IPS-20b (cell line): ENCODE results near the gene LIMK2.
A peak's percentile ranks its signal among the peaks of the same experiment; 100 is the strongest.
"Not testable (repeated sequence)": the region's sequence is repeated elsewhere in the genome, so short reads cannot be mapped to it uniquely, and the experiment has no call there.

Source experiments
- H3K27ac ChIP-seq: one replicate; pipeline ENCODE4 v1.5.1; 2013; ENCODE audit warnings: low read length
- H3K27me3 ChIP-seq: 2 replicates; pipeline ENCODE4 v1.6.1; 2013; ENCODE audit warnings: mild to moderate bottlenecking, low read length, inconsistent platforms; ENCODE audit not compliant: insufficient read depth
- H3K36me3 ChIP-seq: 2 replicates; pipeline ENCODE4 v1.6.1; 2013; ENCODE audit warnings: low read depth, mild to moderate bottlenecking, inconsistent platforms, low read length, moderate library complexity; ENCODE audit not compliant: insufficient read depth
- H3K4me1 ChIP-seq: 2 replicates; pipeline ENCODE4 v1.6.1; 2013; ENCODE audit warnings: mild to moderate bottlenecking, control low read depth, inconsistent platforms, low read length, moderate library complexity; ENCODE audit not compliant: insufficient read depth
- H3K4me3 ChIP-seq: 2 replicates; pipeline ENCODE4 v1.5.1; 2013; ENCODE audit warnings: mild to moderate bottlenecking, low read length, inconsistent platforms
- H3K9ac ChIP-seq: 2 replicates; pipeline ENCODE4 v1.6.1; 2013; ENCODE audit warnings: low read depth, mild to moderate bottlenecking, inconsistent platforms, low read length, moderate library complexity
- H3K9me3 ChIP-seq: 2 replicates; pipeline ENCODE4 v1.6.1; 2013; ENCODE audit warnings: mild to moderate bottlenecking, low read depth, low read length, inconsistent platforms; ENCODE audit not compliant: insufficient read depth

Gene LIMK2

DNA sequence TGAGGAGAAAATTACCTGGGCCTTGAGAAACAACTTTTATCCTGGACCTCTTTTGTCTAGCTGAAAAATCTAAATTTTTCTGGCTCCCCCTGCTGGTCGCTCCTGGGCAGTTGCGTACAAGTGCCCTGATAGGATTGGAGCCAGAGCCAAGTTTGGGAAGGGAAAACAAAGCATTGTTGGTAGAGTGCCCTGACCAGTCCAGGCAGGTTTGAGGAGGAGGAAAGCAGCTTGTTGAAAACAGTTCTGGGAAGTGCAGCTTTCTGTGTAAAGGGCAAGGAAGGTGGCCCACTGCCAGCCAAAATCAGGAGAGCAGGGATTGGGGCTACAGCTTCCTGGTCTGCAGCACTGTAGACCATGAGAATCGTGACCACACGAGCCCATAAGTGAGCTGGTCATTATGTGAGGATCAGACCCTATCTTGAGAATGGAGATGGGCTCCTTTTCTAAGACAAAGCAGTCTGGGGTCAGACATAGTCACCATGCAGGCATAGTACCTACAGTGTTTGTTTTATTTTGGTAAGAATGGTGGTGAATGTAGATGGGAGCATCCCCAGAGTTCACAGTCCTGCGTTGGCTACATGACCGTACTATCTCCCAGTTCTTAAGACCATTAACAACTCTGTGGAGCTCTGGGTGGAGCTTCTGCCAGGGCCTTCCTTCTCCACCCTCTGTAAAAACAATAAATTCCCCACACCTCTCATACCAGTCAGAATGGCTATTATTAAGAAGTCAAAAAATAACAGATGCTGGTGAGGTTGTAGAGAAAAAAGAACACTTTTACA is 101.5 kb downstream of the LIMK2 start:
- H3K9me3 ChIP-seq: peaks cover 9% of the 10 kb centered on the region
- no peaks in the 10 kb centered on the region for H3K36me3 ChIP-seq
- H3K9ac ChIP-seq: peak overlapping the region; percentile 52; the same call in 1 of the 2 replicates
- H3K4me3 ChIP-seq: no peak overlapping the region
- peaks cover 5% of the 10 kb centered on the region for H3K4me1 ChIP-seq
- no peak overlapping the region for H3K27ac ChIP-seq
- no peaks in the 10 kb centered on the region for H3K27me3 ChIP-seq

DNA sequence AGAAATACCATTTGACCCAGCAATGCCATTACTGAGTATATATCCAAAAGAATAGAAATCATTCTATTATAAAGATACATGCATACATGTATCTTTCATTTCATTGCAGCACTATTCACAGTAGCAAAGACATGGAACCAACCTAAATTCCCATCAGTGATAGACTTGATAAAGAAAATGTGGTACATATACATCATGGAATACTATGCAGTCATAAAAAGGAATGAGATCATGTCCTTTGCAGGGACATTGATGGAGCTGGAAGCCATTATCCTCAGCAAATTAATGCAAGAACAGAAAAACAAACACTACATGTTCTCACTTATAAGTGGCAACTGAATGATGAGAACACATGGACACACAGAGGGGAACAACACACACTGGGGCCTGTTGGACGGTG is 102.1 kb downstream of the LIMK2 start:
- not testable (repeated sequence) for H3K4me1 ChIP-seq, H3K36me3 ChIP-seq, H3K27ac ChIP-seq, H3K27me3 ChIP-seq, H3K4me3 ChIP-seq, H3K9ac ChIP-seq, H3K9me3 ChIP-seq

DNA sequence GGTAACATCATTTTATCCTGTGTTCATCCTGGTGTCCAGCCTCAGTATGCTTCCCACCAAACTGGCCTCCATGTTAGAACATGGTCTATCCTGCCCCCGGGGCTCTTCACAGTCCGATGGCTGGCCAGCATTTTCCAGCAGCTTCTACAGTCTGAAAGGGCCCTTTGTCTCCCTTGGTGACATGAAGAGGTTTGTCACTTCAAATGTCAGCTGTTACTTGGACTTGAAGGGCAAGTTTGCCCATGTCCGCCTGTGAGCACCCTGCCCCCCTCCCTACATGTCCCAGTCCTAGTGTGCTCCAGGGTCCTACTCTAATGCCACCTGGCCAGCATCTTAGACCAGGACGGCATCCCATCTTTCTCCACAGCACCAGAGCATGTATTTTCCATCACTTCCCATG is 109.3 kb downstream of the LIMK2 start:
- peaks cover 22% of the 10 kb centered on the region for H3K36me3 ChIP-seq
- no peak overlapping the region for H3K4me3 ChIP-seq
- no peak overlapping the region for H3K27ac ChIP-seq
- H3K4me1 ChIP-seq: no peaks in the 10 kb centered on the region
- H3K9ac ChIP-seq: no peak overlapping the region
- H3K9me3 ChIP-seq: no peaks in the 10 kb centered on the region
- H3K27me3 ChIP-seq: no peaks in the 10 kb centered on the region

DNA sequence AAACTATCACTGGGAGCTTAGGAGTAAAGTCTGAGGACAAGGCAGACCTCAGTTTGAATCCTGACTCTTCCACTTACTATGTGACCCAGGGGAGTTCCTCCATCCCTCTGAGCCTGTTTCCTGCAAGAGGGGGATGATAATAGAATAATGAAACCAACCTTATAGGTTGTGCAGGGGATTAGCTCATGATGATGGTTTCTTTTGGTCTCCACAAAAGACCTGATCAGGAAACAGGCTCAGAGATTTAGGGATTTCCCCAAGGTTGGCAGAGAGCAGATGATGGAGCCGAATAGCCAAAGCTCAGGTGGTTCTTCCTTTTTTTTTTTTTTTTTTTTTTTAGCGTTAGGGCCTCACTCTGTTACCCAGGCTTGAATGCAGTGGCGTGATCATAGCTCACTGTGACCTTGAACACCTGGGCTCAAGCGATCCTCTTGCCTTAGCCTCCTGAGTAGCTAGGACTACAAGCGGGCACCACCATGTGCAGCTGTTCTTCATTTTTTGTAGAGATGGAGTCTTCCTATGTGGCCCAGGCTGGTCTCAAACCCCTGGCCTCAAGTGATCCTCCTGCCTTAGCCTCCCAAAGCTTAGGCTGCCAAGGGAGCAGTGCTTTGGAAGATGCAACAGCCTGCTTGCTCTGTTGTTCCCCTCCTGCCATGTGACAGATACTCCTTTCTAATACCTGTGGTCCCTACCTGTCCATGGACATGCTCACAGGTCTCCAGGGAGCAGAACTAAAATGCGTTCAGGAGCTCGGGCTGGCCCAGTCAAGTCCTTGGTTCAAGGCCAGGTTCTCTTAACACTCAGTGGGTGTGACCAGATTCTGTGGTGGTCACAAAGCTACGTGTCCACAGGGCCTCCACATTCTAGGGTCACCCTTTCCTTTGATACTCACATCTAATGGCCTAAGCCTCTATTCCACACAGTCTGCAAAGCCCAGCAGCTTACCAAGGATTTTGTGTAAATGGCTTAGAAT is 111.8 kb downstream of the LIMK2 start:
- H3K9me3 ChIP-seq: no peaks in the 10 kb centered on the region
- no peak overlapping the region for H3K27ac ChIP-seq
- H3K4me1 ChIP-seq: no peaks in the 10 kb centered on the region
- H3K36me3 ChIP-seq: peaks cover 46% of the 10 kb centered on the region
- no peak overlapping the region for H3K4me3 ChIP-seq
- H3K9ac ChIP-seq: no peak overlapping the region
- H3K27me3 ChIP-seq: no peaks in the 10 kb centered on the region

DNA sequence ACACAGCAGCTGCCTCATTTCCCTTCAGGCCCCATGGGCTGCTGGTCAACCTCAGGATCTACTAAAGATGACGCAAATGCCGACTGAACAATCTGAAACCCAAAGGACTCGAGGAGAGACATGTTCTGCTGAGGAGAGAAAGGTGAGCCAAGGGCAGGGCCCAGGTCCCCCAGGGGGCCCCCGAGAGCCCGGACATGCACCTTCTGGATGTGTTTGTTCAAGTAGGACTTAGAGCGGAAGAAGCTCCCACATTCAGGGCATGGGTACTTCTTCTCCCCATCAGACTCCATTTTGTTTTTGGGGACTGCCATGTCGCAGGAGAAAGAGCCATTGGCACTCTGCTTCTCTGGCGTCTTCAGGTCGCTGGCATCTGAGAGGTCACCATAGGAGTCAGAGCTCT is 114.8 kb downstream of the LIMK2 start:
- peaks cover 76% of the 10 kb centered on the region for H3K36me3 ChIP-seq
- H3K9me3 ChIP-seq: no peaks in the 10 kb centered on the region

DNA sequence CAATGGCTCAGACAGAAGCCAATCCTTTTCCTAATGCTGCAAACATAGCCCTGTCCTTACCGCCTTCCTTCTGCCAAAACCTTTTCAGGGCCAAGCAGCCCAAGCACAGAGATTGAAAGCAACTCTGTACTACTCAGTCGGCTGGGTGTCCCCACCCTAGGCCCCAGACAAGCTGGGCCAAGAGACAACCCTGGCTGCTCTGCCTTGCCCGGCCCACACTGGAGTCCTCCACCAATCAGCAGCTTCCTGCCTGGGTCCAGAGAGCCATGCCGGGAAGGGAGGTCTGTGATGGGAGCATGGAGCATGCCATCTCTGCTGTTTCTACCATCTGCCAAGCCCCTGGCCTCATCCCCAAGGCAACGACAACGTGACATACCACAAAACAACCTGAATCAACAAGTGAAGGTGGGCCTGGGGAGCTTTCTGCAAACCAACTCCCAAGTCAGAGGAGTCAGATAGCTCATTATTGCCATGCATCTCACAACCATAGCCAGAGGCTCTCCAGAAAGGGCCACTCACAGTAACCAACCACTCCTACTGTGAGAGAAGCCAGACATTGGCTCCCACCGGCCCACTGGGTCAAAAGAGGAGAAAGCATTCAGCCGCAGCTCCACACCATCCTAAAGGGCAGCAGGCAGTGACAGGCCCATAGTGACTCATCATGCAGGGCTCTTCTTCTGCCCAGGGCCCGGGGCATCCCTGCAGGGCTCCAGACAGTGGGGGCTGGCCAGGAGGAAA is 115.9 kb downstream of the LIMK2 start:
- Histone ChIP-seq H3K36me3 (peaks cover 87% of the 10 kb centered on the region), H3K9ac (no peak overlapping the region), H3K27me3 (no peaks in the 10 kb centered on the region), H3K4me1 (no peaks in the 10 kb centered on the region), H3K27ac (no peak overlapping the region), H3K4me3 (no peak overlapping the region), H3K9me3 (no peaks in the 10 kb centered on the region)

More for the DNA sequence above, 114.8 kb downstream of the LIMK2 start:
- H3K27me3 ChIP-seq: no peaks in the 10 kb centered on the region
- H3K4me3 ChIP-seq: no peak overlapping the region
- H3K27ac ChIP-seq: no peak overlapping the region
- no peaks in the 10 kb centered on the region for H3K4me1 ChIP-seq
- no peak overlapping the region for H3K9ac ChIP-seq

DNA sequence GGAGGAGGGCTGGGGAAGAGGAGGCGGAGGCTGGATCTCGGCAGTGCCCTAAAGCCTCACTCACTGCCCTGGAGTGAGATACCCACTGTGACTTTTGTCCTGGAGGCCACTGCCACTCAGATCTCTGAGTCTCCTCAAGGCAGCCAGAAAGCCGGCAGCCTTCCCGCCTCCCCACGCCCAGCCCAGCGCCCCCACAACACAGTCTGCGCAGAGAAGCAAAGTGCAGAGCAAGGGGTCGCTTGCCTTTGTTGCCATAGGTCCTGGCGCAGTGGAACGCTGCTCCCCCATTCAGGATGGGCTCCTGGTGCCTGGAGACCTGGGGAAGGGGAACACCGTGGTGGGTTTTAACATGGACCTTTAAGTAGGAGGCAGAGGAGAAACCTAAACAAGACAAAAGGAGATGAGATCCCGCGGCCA is 116.5 kb downstream of the LIMK2 start:
- Histone ChIP-seq H3K27ac (no peak overlapping the region), H3K27me3 (no peaks in the 10 kb centered on the region), H3K4me1 (no peaks in the 10 kb centered on the region), H3K4me3 (no peak overlapping the region), H3K9ac (no peak overlapping the region), H3K36me3 (peaks cover 93% of the 10 kb centered on the region), H3K9me3 (no peaks in the 10 kb centered on the region)

DNA sequence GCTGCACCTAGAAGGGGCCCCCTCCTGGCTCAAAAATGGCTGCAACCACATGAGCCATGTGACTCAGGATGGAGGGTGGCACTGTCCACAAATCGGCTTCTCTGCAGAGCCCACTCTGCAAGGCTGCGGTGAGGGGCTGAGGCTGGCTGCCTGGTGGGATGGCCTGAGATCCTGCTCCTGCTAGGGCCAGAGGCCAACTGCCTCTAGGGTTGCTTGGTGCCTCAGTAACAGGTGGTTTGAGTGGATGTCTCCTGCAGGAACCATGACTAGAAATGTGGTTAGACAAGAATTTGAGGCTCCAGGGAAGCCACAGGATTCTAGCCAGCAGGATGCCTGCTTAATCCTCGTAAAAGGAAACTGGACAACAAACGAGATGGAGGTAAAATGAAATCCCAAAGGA is 116.9 kb downstream of the LIMK2 start:
- no peaks in the 10 kb centered on the region for H3K4me1 ChIP-seq
- no peak overlapping the region for H3K9ac ChIP-seq
- no peaks in the 10 kb centered on the region for H3K9me3 ChIP-seq
- no peak overlapping the region for H3K4me3 ChIP-seq
- H3K36me3 ChIP-seq: peaks cover 96% of the 10 kb centered on the region
- no peaks in the 10 kb centered on the region for H3K27me3 ChIP-seq
- H3K27ac ChIP-seq: no peak overlapping the region
